ENCODE data around the gene PDAP1. TPM values are rescaled to one million over a fixed set of nuclear protein-coding genes. Genes with fewer than 3 reads are reported as not detected.

PDAP1 gene
- total and polyA plus RNA-seq, 10 of the 15 experiments (the other 5 are each of a cell fraction or from before 2014, with no cell fraction given), result 6.6 to 200 (median 87.7) TPM

GRCh38 chr7:99438573-99439480 lies 30.4 kb upstream of the PDAP1 start, which contains the start of the genes CPSF4 and PTCD1 (continued):
- TF ChIP-seq NFIC (IDR thresholded peaks at IDR 0.05; ENCODE audit: low read depth, low read length) (no peak), CBFB (IDR thresholded peaks at IDR 0.05; ENCODE audit: low read depth) (peak; percentile 28; the same call in 1 of the 2 replicates), LARP7 (IDR thresholded peaks at IDR 0.05) (peak; percentile 94), MEF2A (IDR thresholded peaks at IDR 0.05; ENCODE audit: insufficient read depth, low read depth, low read length) (peak; percentile 35; the same call in 1 of the 2 replicates), POLR2AphosphoS5 (IDR thresholded peaks at IDR 0.05; ENCODE audit: low read length) (peak; percentile 76; the same call in 1 of the 2 replicates), MAX (IDR thresholded peaks at IDR 0.05; ENCODE audit: low read depth, low read length) (peak; percentile 54; the same call in 1 of the 2 replicates), IKZF2 (IDR thresholded peaks at IDR 0.05) (peak in 1 of 2 experiments; percentile 29; a peak in 2 of 4 replicates), NR2C2 (IDR thresholded peaks at IDR 0.05; ENCODE audit: borderline replicate concordance, control insufficient read depth, insufficient read length, low read depth) (peak; percentile 87), TCF12 (IDR thresholded peaks at IDR 0.05; ENCODE audit: low read depth, low read length) (peak; percentile 58; the same call in 1 of the 2 replicates), CEBPZ (IDR thresholded peaks at IDR 0.05; ENCODE audit: low read depth, low read length) (peak; percentile 57; the same call in 1 of the 2 replicates), SP1 (IDR thresholded peaks at IDR 0.05; ENCODE audit: low read depth, low read length) (peak; percentile 52), BACH1 (IDR thresholded peaks at IDR 0.05; ENCODE audit: borderline replicate concordance) (peak; percentile 86), RCOR1 (conservative IDR thresholded peaks at IDR 0.05; ENCODE audit: low read depth, low read length) (no peak), CREM (IDR thresholded peaks at IDR 0.05; ENCODE audit: low read depth) (0 out of 2 replicates have a peak, but pooled peaks have one; percentile 53), RFX5 (IDR thresholded peaks at IDR 0.05; ENCODE audit: low read depth, low read length) (no peak), BCL3 (IDR thresholded peaks at IDR 0.05; ENCODE audit: borderline replicate concordance, insufficient read depth, low read depth, low read length, poor library complexity, severe bottlenecking) (no peak), TCF3 (IDR thresholded peaks at IDR 0.05; ENCODE audit: borderline replicate concordance, insufficient read depth, low read depth, low read length) (0 out of 2 replicates have a peak, but pooled peaks have one; percentile 53), POLR2AphosphoS2 (IDR thresholded peaks at IDR 0.05; ENCODE audit: low read depth, low read length) (peak; percentile 97)
- TF ChIP-seq, protein P1, sequence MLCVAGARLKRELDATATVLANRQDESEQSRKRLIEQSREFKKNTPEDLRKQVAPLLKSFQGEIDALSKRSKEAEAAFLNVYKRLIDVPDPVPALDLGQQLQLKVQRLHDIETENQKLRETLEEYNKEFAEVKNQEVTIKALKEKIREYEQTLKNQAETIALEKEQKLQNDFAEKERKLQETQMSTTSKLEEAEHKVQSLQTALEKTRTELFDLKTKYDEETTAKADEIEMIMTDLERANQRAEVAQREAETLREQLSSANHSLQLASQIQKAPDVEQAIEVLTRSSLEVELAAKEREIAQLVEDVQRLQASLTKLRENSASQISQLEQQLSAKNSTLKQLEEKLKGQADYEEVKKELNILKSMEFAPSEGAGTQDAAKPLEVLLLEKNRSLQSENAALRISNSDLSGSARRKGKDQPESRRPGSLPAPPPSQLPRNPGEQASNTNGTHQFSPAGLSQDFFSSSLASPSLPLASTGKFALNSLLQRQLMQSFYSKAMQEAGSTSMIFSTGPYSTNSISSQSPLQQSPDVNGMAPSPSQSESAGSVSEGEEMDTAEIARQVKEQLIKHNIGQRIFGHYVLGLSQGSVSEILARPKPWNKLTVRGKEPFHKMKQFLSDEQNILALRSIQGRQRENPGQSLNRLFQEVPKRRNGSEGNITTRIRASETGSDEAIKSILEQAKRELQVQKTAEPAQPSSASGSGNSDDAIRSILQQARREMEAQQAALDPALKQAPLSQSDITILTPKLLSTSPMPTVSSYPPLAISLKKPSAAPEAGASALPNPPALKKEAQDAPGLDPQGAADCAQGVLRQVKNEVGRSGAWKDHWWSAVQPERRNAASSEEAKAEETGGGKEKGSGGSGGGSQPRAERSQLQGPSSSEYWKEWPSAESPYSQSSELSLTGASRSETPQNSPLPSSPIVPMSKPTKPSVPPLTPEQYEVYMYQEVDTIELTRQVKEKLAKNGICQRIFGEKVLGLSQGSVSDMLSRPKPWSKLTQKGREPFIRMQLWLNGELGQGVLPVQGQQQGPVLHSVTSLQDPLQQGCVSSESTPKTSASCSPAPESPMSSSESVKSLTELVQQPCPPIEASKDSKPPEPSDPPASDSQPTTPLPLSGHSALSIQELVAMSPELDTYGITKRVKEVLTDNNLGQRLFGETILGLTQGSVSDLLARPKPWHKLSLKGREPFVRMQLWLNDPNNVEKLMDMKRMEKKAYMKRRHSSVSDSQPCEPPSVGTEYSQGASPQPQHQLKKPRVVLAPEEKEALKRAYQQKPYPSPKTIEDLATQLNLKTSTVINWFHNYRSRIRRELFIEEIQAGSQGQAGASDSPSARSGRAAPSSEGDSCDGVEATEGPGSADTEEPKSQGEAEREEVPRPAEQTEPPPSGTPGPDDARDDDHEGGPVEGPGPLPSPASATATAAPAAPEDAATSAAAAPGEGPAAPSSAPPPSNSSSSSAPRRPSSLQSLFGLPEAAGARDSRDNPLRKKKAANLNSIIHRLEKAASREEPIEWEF (IDR thresholded peaks at IDR 0.05; ENCODE audit: insufficient replicate concordance, low read depth, low read length), result peak; percentile 99
